GM13977 (cell line): ENCODE data around the gene HDX.

Experiments
- DNase-seq: peaks from one replicate; pipeline ENCODE4 v3.0.0; 2012; ENCODE audit warnings: low spot score
- in situ Hi-C: fragments of 300-500 bp; cut with MboI; formaldehyde crosslinking; loops from one replicate; pipeline ENCODE4 v1.12.0; 2022; ENCODE audit warnings: low sequenced_read_pairs, low pct_unique_long_range_greater_than_20kb, mixed read lengths, inconsistent platforms; ENCODE audit not compliant: unreplicated experiment
- TF ChIP-seq, protein P1 (sequence below): IDR thresholded peaks from 2 replicates; pipeline ENCODE4 v1.5.1; 2012; ENCODE audit warnings: mild to moderate bottlenecking, control low read depth; ENCODE audit not compliant: insufficient read depth; ENCODE audit errors: extremely low read depth, missing control alignments

Gene HDX

DNA sequence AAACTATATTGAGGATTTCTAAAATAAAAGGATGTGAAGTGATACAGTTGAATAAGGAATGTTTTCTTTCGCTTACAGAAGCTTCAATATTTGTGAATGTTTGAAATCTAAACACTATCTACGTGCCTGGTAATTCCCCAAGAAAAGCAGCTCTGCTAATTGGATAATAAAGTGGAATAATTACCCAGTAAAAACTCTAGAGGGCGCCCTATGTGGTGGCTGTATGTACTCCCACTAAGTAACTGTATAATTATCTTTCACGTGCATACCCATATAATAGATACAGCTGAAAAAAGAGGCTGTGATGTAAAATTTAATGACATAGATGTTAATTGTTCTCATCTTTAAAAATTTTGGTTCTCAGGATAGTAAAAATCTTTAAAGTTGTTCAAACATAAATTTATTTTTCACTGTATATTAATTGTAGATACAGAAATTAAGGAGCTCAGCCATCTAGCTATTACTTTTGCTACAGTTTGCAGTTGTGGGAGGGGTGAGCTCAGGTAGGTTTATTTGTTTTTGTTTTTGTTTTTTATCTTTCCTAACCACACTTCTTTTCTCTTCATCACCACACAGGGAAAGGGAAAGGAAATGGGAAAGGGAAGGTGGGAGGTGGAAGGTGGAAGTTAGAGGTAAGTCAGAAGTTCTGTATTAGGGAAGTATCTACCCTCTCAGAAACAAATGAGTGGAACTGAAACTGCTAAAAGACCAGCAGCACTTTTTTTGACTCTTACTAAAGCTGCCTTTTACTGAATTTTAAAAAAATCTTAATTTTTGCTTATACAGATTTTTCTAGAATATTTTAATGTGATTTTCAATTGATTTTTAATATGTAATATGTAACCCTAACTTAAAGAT is 162.5 kb downstream of the HDX start:
- DNase-seq: peak; percentile 7
- TF ChIP-seq, protein P1, sequence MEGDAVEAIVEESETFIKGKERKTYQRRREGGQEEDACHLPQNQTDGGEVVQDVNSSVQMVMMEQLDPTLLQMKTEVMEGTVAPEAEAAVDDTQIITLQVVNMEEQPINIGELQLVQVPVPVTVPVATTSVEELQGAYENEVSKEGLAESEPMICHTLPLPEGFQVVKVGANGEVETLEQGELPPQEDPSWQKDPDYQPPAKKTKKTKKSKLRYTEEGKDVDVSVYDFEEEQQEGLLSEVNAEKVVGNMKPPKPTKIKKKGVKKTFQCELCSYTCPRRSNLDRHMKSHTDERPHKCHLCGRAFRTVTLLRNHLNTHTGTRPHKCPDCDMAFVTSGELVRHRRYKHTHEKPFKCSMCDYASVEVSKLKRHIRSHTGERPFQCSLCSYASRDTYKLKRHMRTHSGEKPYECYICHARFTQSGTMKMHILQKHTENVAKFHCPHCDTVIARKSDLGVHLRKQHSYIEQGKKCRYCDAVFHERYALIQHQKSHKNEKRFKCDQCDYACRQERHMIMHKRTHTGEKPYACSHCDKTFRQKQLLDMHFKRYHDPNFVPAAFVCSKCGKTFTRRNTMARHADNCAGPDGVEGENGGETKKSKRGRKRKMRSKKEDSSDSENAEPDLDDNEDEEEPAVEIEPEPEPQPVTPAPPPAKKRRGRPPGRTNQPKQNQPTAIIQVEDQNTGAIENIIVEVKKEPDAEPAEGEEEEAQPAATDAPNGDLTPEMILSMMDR: peak; percentile 43
- in situ Hi-C loops: no loop called here

DNA sequence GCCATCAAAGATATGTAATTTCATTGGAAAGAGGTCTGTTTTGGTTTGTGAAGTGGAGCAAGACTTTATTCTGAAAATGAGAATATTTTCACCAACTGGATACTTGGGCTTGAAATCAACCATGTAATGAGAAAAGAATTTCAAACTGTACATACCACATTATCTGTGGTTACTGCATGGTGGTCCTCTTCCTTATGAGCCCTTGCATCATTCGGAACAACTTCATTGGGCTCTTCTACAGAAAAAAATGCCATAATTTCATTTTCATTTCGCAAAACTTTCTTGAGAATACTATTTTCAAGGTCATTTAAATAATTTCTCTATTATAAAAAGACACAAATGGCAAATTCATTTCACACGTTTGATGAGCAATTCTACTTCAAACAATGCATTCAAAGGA is 165.6 kb downstream of the HDX start:
- TF ChIP-seq, protein P1: no peak
- in situ Hi-C loops: no loop called here
- DNase-seq: no peak

DNA sequence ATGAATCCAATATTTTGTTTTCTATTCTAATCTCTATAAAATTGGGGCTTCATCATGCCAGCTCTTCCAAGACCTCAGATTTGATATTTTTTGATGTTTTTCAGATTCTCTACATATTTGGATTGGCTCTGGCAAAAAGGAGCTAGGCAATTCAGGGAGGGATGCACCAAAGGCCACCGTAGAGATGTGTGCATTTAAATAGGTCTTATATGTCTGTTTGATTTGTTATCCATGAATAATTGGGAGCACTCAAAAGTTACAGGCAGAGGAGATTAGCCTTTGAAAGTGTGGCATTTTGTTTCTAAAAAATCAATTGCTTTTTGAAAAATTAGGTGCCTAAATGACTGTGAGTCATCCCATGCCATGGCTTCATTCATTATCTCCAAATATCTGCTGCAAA is 167.1 kb downstream of the HDX start:
- TF ChIP-seq, protein P1: no peak
- DNase-seq: no peak
- in situ Hi-C loops: no loop called here

DNA sequence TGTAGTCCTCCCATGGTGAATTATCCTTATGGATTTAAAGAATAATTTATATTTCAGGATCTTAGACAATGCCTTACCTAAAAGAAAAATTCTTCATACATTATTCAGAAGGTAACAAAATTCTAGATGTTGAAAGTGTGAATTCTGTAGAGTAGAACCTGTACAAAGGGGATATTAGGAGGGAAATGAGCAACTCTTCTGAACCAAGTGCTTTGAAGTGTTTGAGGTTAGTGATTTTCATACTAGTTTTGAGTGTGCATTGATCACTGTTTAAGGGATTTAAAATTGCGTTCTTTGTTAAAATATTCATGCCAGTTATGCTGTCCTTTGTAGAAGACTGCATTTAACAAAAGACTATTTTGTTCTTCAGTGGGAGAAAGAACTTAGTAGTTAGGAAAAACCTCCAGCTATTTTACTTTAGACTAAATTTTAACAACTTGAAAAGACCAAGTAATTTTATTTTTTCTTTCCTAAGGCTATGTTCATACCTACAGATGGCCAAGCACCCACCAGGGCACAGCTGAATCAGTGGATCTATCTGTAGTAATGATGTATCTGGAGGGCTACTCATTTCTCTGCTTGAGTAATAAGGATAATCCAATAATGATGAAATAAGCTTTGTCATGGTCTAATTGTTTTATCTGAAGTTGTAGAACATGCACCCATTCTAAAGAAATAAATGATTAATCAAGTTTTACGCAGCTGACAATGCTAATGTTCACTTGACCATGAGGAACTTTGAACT is 180.0 kb downstream of the HDX start:
- TF ChIP-seq, protein P1: no peak

DNA sequence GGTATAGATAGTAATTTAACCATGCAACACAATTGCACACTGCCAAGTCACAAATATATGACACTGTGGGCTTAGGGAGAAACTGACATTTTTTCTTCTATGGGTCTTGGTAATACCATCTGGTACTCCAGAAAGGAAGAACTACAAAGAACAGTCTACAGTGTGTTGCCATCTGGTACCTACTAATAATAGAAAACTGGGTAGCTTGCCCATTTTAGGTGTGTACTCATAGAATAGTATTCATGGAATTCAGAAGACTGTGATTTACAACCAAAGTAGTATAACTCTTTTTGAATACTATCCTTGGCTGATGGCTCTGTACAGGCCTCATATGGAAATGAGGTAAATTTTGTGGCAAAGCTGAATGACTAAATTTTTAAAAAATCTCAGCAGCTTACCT is 181.6 kb downstream of the HDX start:
- TF ChIP-seq, protein P1: no peak
- no peak for DNase-seq
- in situ Hi-C loops: no loop called here

More for the DNA sequence above, 180.0 kb downstream of the HDX start:
- in situ Hi-C loops: no loop called here
- no peak for DNase-seq

DNA sequence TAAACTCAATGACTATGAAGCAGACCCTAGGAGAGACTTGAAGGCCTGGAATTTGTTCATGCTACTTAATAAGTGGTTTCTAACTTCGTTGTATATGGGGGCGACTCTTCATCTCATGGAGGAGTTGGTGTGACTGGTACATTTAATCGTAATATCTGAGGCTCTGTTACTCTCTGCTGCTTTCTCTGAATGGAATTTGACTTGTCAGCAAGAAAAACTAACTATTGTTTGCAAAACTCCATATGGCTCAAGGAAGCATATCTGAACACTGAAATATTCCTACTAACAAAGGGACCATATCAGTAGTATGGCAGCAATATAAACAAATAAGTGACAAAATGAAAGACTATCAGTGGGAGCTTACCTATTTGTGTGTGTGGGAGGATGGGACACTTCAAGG is 182.2 kb downstream of the HDX start:
- TF ChIP-seq, protein P1: no peak
- in situ Hi-C loops: no loop called here
- no peak for DNase-seq
